GM10847 (cell line): ENCODE data around the gene MAP2K1.

ENCODE experiments used
- POLR2A ChIP-seq: IDR thresholded peaks from 2 replicates; pipeline ENCODE4 v1.6.1; 2011; ENCODE audit not compliant: insufficient read length; ENCODE audit errors: extremely low read depth

MAP2K1 gene

GRCh38 chr15:66386204-66387123 is at the start of gene MAP2K1:
Gene MAP2K1 (plus strand): TSS chr15:66386912. CDS start chr15:66387348, 436 bp downstream.
- TF ChIP-seq POLR2A, result peak; percentile 51

- TF ChIP-seq POLR2A, result no peak
These were observed 30.7 kb upstream of the MAP2K1 start for GRCh38 chr15:66356077-66356358.

- TF ChIP-seq POLR2A, result peak; percentile 73
These were observed 30.1 kb upstream of the MAP2K1 start, which contains the start of gene TIPIN for GRCh38 chr15:66356359-66357236. Gene TIPIN (minus strand): TSS chr15:66356685. CDS start chr15:66352947, 3,738 bp downstream.

GRCh38 chr15:66359740-66360139 is 27.0 kb upstream of the MAP2K1 start:
- no peak for TF ChIP-seq POLR2A

- no peak for TF ChIP-seq POLR2A
These were observed 23.9 kb upstream of the MAP2K1 start for GRCh38 chr15:66362776-66363175.

- no peak for TF ChIP-seq POLR2A
These were observed 21.7 kb upstream of the MAP2K1 start for GRCh38 chr15:66364944-66365528.

GRCh38 chr15:66369773-66370651 is 16.7 kb upstream of the MAP2K1 start:
- TF ChIP-seq POLR2A, result no peak

GRCh38 chr15:66374179-66374578 is 12.5 kb upstream of the MAP2K1 start:
- TF ChIP-seq POLR2A, result no peak

GRCh38 chr15:66378814-66379430 is 7.8 kb upstream of the MAP2K1 start:
- TF ChIP-seq POLR2A, result no peak

GRCh38 chr15:66387163-66388042 is 691 bp downstream of the MAP2K1 start:
- no peak for TF ChIP-seq POLR2A

- TF ChIP-seq POLR2A, result no peak
These were observed 1.3 kb downstream of the MAP2K1 start for GRCh38 chr15:66388043-66388363.

GRCh38 chr15:66388576-66388975 is 1.9 kb downstream of the MAP2K1 start:
- no peak for TF ChIP-seq POLR2A

- TF ChIP-seq POLR2A, result no peak
These were observed 2.6 kb downstream of the MAP2K1 start for GRCh38 chr15:66389098-66389858.

- no peak for TF ChIP-seq POLR2A
These were observed 3.2 kb downstream of the MAP2K1 start for GRCh38 chr15:66389859-66390381.
